H1 (cell line): ENCODE results near the gene ERP29. TPM values are rescaled to one million over a fixed set of nuclear protein-coding genes. Genes with fewer than 3 reads are reported as not detected.

Experiments used
- BRCA1 ChIP-seq: IDR thresholded peaks from 2 replicates; pipeline ENCODE4 v1.6.1; 2012; ENCODE audit warnings: low read depth, low read length, improper control_type of control experiment
- CTCF ChIP-seq, 3 experiments: IDR thresholded peaks; 1 replicate in 2 of 3; 2 replicates in 1 of 3; pipeline versions ENCODE4 v1.5.1 to v1.6.1; 2011; ENCODE audit warnings: low read length in 3 of 3, mild to moderate bottlenecking in 3 of 3, inconsistent platforms in 2 of 3, low read depth in 1 of 3, moderate library complexity in 1 of 3; ENCODE audit not compliant: insufficient read depth in 1 of 3; ENCODE audit errors: control extremely low read depth in 1 of 3
- POLR2A ChIP-seq, 2 experiments: IDR thresholded peaks; 1 replicate in 1 of 2; 2 replicates in 1 of 2; pipeline ENCODE4 v1.6.1; 2011; ENCODE audit warnings: low read depth in 2 of 2, low read length in 2 of 2, mild to moderate bottlenecking in 2 of 2; ENCODE audit errors: control extremely low read depth in 1 of 2
- polyA plus RNA-seq, 7 experiments: library from polyadenylated mRNA; depleted of rRNA in 3 of 7; stranded (reverse) in 5 of 7; unstranded in 2 of 7; fragments of >200 nt in 5 of 7; fragments of 200-250 nt in 2 of 7; gene quantifications; 1 replicate in 5 of 7; 2 replicates in 1 of 7; 4 replicates in 1 of 7; pipeline versions ENCODE4 v1.2.1 to v1.2.3, GENCODE V29; 2011 to 2013; ENCODE audit warnings: missing spikeins in 2 of 7, mixed read lengths in 2 of 7
- total RNA-seq: library from RNA; stranded (reverse); fragmentation: NEBNext Ultra II Directional; extraction: Animal tissue kit (Norgen Biotek cat#: 25700); gene quantifications from 2 replicates; pipeline ENCODE4 v1.2.1, GENCODE V29; 2021

ERP29 gene
- total and polyA plus RNA-seq, 2 of the 8 experiments (the other 6 are each of a cell fraction or from before 2014, with no cell fraction given): 88.7 to 171 TPM

- TF ChIP-seq CTCF (IDR thresholded peaks at IDR 0.05; ENCODE audit: control extremely low read depth in 1 of 3, insufficient read depth in 1 of 3, low read depth in 1 of 3, low read length in 3 of 3) (no peak), BRCA1 (no peak), POLR2A (IDR thresholded peaks at IDR 0.05; ENCODE audit: control extremely low read depth in 1 of 2, low read depth in 2 of 2, low read length in 2 of 2) (no peak)
These were observed 7.5 kb upstream of the ERP29 start (continued) for GRCh38 chr12:112005419-112006395.
